ENCODE measurements around the gene SPOCD1. TPM values are rescaled to one million over a fixed set of nuclear protein-coding genes. Genes with fewer than 3 reads are reported as not detected.

SPOCD1 gene
- total RNA-seq, 2 experiments from 2014 or later: 0.60 to 1.0 TPM

- no TSS peak for BruUV-seq (replicated peaks)
- no peak for DNase-seq (ENCODE audit: low spot score)
- no peak overlapping the region for H3K4me3 ChIP-seq (ENCODE audit: low read depth, low read length, poor library complexity, severe bottlenecking)
- H3K9me3 ChIP-seq (ENCODE audit: low read length): no peaks in the 10 kb centered on the region
- H4K20me1 ChIP-seq (ENCODE audit: insufficient read depth, low read length): no peaks in the 10 kb centered on the region
- H3K79me2 ChIP-seq (ENCODE audit: insufficient read depth, low read depth, low read length): no peaks in the 10 kb centered on the region
- no peak overlapping the region for H3K4me2 ChIP-seq (ENCODE audit: low read length)
- TF ChIP-seq CTCF (conservative IDR thresholded peaks at IDR 0.05; ENCODE audit: low read length): no peak
- POLR2A ChIA-PET: interaction anchor here (0.8 to 1.1 kb wide), 2 partner anchors 14 to 144 kb away, joined by 3 read pairs; no protein-coding TSS in a partner anchor
- CTCF ChIA-PET (ENCODE audit: unreplicated experiment): no interaction called here
- H3K9me2 ChIP-seq (ENCODE audit: insufficient read depth, low read length): no peaks in the 10 kb centered on the region
- no peak overlapping the region for H3K27ac ChIP-seq (ENCODE audit: low read depth, low read length, poor library complexity, severe bottlenecking)
- no peak overlapping the region for H2AFZ ChIP-seq (ENCODE audit: low read length)
- peaks cover 17% of the 10 kb centered on the region for H3K4me1 ChIP-seq (ENCODE audit: insufficient read depth, low read length, poor library complexity, severe bottlenecking)
- intact Hi-C loops (cut with micrococcal nuclease; ENCODE audit: unreplicated experiment): loop anchor here (10.0 kb wide), 1 partner anchor 615 kb away; no protein-coding TSS in a partner anchor
- H3K36me3 ChIP-seq (ENCODE audit: insufficient read depth, low read length): no peaks in the 10 kb centered on the region
Observed at GRCh38 chr1:31799895-31800673, 15.7 kb downstream of the SPOCD1 start.

- Histone ChIP-seq H2AFZ (ENCODE audit: low read length) (no peak overlapping the region), H3K4me3 (ENCODE audit: low read depth, low read length, poor library complexity, severe bottlenecking) (no peak overlapping the region), H3K4me1 (ENCODE audit: insufficient read depth, low read length, poor library complexity, severe bottlenecking) (peaks cover 17% of the 10 kb centered on the region), H3K9me2 (ENCODE audit: insufficient read depth, low read length) (no peaks in the 10 kb centered on the region), H3K79me2 (ENCODE audit: insufficient read depth, low read depth, low read length) (no peaks in the 10 kb centered on the region), H3K36me3 (ENCODE audit: insufficient read depth, low read length) (no peaks in the 10 kb centered on the region), H3K4me2 (ENCODE audit: low read length) (no peak overlapping the region), H3K27ac (ENCODE audit: low read depth, low read length, poor library complexity, severe bottlenecking) (no peak overlapping the region), H3K9me3 (ENCODE audit: low read length) (no peaks in the 10 kb centered on the region), H4K20me1 (ENCODE audit: insufficient read depth, low read length) (no peaks in the 10 kb centered on the region)
- no TSS peak for BruUV-seq (replicated peaks)
- intact Hi-C loops (cut with micrococcal nuclease; ENCODE audit: unreplicated experiment): no loop called here
- CTCF ChIA-PET (ENCODE audit: unreplicated experiment): interaction anchor here (1.6 kb wide), 1 partner anchor 10 kb away, joined by 4 read pairs; no protein-coding TSS in a partner anchor
- DNase-seq (ENCODE audit: low spot score): no peak
- POLR2A ChIA-PET: interaction anchor here (0.6 to 0.8 kb wide), 2 partner anchors 145 to 262 kb away, joined by 3 to 4 read pairs; no protein-coding TSS in a partner anchor
- TF ChIP-seq CTCF (conservative IDR thresholded peaks at IDR 0.05; ENCODE audit: low read length) (no peak), EZH2phosphoT487 (IDR thresholded peaks at IDR 0.05; ENCODE audit: borderline replicate concordance, low read depth, low read length) (no peak)
Observed at GRCh38 chr1:31799196-31799894, 16.5 kb downstream of the SPOCD1 start.
